ENCODE data around the gene LGI2. TPM values are rescaled to one million over a fixed set of nuclear protein-coding genes. Genes with fewer than 3 reads are reported as not detected.

Gene LGI2
- total RNA-seq, 1 experiment from 2014 or later: not detected

DNA sequence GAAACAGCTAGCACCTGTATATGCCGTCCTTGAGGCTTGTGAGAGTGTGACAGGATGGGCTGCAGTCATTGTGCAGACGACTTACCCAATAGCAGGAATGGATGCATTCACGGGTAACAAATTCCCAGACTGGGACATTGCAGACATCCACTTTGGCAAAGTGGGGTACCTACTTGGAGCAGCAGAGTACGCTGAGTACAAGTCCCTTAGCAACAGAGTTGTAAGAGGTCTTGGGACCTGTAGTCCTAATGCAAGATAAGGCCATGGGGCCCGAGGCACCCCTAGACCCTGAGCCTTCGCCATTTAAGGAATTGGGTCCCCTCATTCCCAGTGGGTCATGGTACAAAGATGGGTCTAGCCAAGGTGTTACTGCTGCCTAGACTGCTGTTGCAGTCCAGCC is 62.5 kb downstream of the LGI2 start:
- no peaks in the 10 kb centered on the region for H3K9me3 Mint-ChIP-seq (ENCODE audit: unreplicated experiment)
- H3K27me3 Mint-ChIP-seq (ENCODE audit: insufficient read depth, unreplicated experiment): no peaks in the 10 kb centered on the region
- BruUV-seq (replicated peaks): no TSS peak
- POLR2A ChIA-PET: no interaction called here
- DNase-seq (ENCODE audit: unreplicated experiment): no peak
- H3K4me1 Mint-ChIP-seq (ENCODE audit: insufficient read depth, unreplicated experiment): peaks cover 23% of the 10 kb centered on the region
- no peaks in the 10 kb centered on the region for H3K36me3 Mint-ChIP-seq (ENCODE audit: insufficient read depth, unreplicated experiment)
- CTCF ChIA-PET: no interaction called here
- no peak overlapping the region for H3K27ac Mint-ChIP-seq (ENCODE audit: low read depth, unreplicated experiment)
- no peak overlapping the region for H3K4me3 Mint-ChIP-seq (ENCODE audit: unreplicated experiment)
- intact Hi-C loops (cut with micrococcal nuclease): no loop called here
- TF ChIP-seq, protein P1, sequence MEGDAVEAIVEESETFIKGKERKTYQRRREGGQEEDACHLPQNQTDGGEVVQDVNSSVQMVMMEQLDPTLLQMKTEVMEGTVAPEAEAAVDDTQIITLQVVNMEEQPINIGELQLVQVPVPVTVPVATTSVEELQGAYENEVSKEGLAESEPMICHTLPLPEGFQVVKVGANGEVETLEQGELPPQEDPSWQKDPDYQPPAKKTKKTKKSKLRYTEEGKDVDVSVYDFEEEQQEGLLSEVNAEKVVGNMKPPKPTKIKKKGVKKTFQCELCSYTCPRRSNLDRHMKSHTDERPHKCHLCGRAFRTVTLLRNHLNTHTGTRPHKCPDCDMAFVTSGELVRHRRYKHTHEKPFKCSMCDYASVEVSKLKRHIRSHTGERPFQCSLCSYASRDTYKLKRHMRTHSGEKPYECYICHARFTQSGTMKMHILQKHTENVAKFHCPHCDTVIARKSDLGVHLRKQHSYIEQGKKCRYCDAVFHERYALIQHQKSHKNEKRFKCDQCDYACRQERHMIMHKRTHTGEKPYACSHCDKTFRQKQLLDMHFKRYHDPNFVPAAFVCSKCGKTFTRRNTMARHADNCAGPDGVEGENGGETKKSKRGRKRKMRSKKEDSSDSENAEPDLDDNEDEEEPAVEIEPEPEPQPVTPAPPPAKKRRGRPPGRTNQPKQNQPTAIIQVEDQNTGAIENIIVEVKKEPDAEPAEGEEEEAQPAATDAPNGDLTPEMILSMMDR (IDR thresholded peaks at IDR 0.05; ENCODE audit: unreplicated experiment): no peak

DNA sequence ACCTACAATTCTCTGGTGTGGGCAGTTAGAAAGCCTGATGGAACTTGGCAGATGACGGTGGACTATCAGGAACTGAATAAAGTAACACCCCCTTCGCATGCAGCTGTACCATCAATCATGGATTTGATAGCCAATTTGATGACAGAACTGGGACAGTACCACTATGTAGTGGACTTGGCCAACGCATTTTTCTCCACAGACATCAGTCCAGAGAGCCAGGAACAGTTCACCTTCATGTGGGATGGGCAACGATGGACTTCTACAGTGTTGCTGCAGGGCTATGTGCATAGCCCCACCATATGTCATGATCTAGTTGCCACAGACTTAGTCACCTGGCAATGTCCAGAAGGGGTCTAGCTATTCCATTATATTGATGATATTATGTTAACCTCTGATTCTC is 63.4 kb downstream of the LGI2 start:
- Mint-ChIP-seq H3K36me3 (ENCODE audit: insufficient read depth, unreplicated experiment) (no peaks in the 10 kb centered on the region), H3K9me3 (ENCODE audit: unreplicated experiment) (no peaks in the 10 kb centered on the region), H3K4me3 (ENCODE audit: unreplicated experiment) (no peak overlapping the region), H3K27ac (ENCODE audit: low read depth, unreplicated experiment) (no peak overlapping the region), H3K27me3 (ENCODE audit: insufficient read depth, unreplicated experiment) (no peaks in the 10 kb centered on the region), H3K4me1 (ENCODE audit: insufficient read depth, unreplicated experiment) (peaks cover 15% of the 10 kb centered on the region)
- ChIA-PET CTCF (interaction anchor here (0.7 kb wide), 1 partner anchor 76 kb away, joined by 3 read pairs; no protein-coding TSS in a partner anchor), POLR2A (no interaction called here)
- TF ChIP-seq, protein P1 (IDR thresholded peaks at IDR 0.05; ENCODE audit: unreplicated experiment): no peak
- intact Hi-C loops (cut with micrococcal nuclease): no loop called here
- no peak for DNase-seq (ENCODE audit: unreplicated experiment)
- BruUV-seq (replicated peaks): no TSS peak

DNA sequence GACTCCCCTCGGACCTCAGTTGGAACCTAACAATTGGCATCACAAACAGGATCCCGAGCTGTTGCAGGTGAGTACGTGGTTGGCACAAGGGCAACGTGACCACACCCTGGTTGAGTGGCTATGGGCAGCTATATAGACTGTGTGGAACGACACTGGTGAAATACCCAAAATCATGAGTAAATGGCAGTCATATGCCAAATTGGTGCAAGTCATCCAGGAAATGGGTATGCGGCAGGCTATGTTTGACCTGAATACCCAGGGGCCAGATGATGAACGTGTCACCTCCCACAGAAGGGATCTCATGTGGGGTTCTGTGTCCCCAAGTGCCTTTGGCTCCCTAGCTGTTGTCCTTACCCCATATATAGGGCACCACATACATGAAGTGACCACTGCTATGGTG is 64.7 kb downstream of the LGI2 start:
- BruUV-seq (replicated peaks): no TSS peak
- intact Hi-C loops (cut with micrococcal nuclease): no loop called here
- Mint-ChIP-seq H3K4me1 (ENCODE audit: insufficient read depth, unreplicated experiment) (peaks cover 3% of the 10 kb centered on the region), H3K27ac (ENCODE audit: low read depth, unreplicated experiment) (no peak overlapping the region), H3K36me3 (ENCODE audit: insufficient read depth, unreplicated experiment) (no peaks in the 10 kb centered on the region), H3K4me3 (ENCODE audit: unreplicated experiment) (no peak overlapping the region), H3K9me3 (ENCODE audit: unreplicated experiment) (no peaks in the 10 kb centered on the region), H3K27me3 (ENCODE audit: insufficient read depth, unreplicated experiment) (no peaks in the 10 kb centered on the region)
- TF ChIP-seq, protein P1 (IDR thresholded peaks at IDR 0.05; ENCODE audit: unreplicated experiment): no peak
- no peak for DNase-seq (ENCODE audit: unreplicated experiment)
- ChIA-PET POLR2A (no interaction called here), CTCF (no interaction called here)

DNA sequence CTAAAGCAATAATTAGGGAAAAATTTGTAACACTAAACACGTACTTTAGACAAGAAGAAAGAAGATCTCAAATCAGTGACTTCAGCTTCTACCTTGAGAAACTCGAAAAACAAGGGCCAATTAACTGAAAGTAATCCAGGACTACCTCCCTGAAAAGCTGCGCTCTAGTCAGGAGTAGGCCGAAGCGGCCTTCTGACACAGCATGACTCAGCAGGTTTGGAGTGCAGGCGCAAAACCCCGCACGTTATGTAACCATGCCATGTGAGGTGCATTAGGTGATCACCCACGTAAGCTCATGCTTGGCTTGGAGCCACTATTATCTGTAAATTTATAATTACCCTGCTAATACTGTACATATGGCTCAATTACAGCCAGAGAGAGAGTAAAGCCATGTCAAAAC is 65.1 kb downstream of the LGI2 start:
- no TSS peak for BruUV-seq (replicated peaks)
- Mint-ChIP-seq H3K27me3 (ENCODE audit: insufficient read depth, unreplicated experiment) (no peaks in the 10 kb centered on the region), H3K4me3 (ENCODE audit: unreplicated experiment) (no peak overlapping the region), H3K36me3 (ENCODE audit: insufficient read depth, unreplicated experiment) (no peaks in the 10 kb centered on the region), H3K27ac (ENCODE audit: low read depth, unreplicated experiment) (no peak overlapping the region), H3K9me3 (ENCODE audit: unreplicated experiment) (no peaks in the 10 kb centered on the region), H3K4me1 (ENCODE audit: insufficient read depth, unreplicated experiment) (no peaks in the 10 kb centered on the region)
- CTCF ChIA-PET: interaction anchor here (1.1 kb wide), 1 partner anchor 15 kb away, joined by 4 read pairs; no protein-coding TSS in a partner anchor
- TF ChIP-seq, protein P1 (IDR thresholded peaks at IDR 0.05; ENCODE audit: unreplicated experiment): no peak
- POLR2A ChIA-PET: interaction anchor here (0.8 kb wide), 1 partner anchor 11 kb away, joined by 3 read pairs; no protein-coding TSS in a partner anchor
- peak; percentile 63 for DNase-seq (ENCODE audit: unreplicated experiment)
- intact Hi-C loops (cut with micrococcal nuclease): no loop called here
